A673 (cell line): ENCODE data around the gene ZNF205. TPM values are rescaled to one million over a fixed set of nuclear protein-coding genes. Genes with fewer than 3 reads are reported as not detected.

Source experiments
- BruUV-seq: library from RNA; stranded (reverse); fragments of 400-500 nt; replicated peaks from 2 replicates; lab custom pipeline; 2021; lab: Mats Ljungman, UMichigan
- CTCF ChIA-PET: fragments of 300-600 bp; sonication (Branson Sonifier 250); formaldehyde crosslinking; loops from one replicate; lab custom pipeline; 2022; ENCODE audit warnings: antibody characterized with exemption; lab: Charles Lee
- POLR2A ChIA-PET: fragments of 300-600 bp; sonication (Branson Sonifier 250); formaldehyde crosslinking; loops from one replicate; lab custom pipeline; 2022; ENCODE audit warnings: antibody characterized with exemption; ENCODE audit not compliant: low non-redundant PET; lab: Charles Lee
- DNase-seq: peaks from one replicate; pipeline ENCODE4 v3.0.0-alpha.2; 2015; ENCODE audit warnings: low spot score
- H3K27ac ChIP-seq: fragments of 200-600 bp; sonication (generic); 2 replicates; pipeline ENCODE4 v1.5.1; 2016; ENCODE audit warnings: mixed run types, low read depth, mild to moderate bottlenecking, mixed read lengths, antibody characterized with exemption, low read length; ENCODE audit not compliant: poor library complexity, severe bottlenecking
- H3K27me3 ChIP-seq: fragments of 200-600 bp; sonication (generic); replicated peaks from 2 replicates; pipeline ENCODE4 v1.6.1; 2017; ENCODE audit warnings: mixed run types, low read depth, mild to moderate bottlenecking, mixed read lengths, antibody characterized with exemption, low read length; ENCODE audit not compliant: insufficient read depth, poor library complexity
- H3K36me3 ChIP-seq: fragments of 200-600 bp; sonication (generic); 2 replicates; pipeline ENCODE4 v1.6.1; 2016; ENCODE audit warnings: mixed run types, mild to moderate bottlenecking, mixed read lengths, antibody characterized with exemption, low read length; ENCODE audit not compliant: insufficient read depth, poor library complexity, severe bottlenecking
- H3K4me1 ChIP-seq: fragments of 200-600 bp; sonication (generic); 2 replicates; pipeline ENCODE4 v1.6.1; 2017; ENCODE audit warnings: mixed run types, mild to moderate bottlenecking, mixed read lengths, antibody characterized with exemption, low read length; ENCODE audit not compliant: insufficient read depth, poor library complexity, severe bottlenecking
- H3K4me3 ChIP-seq: fragments of 200-600 bp; sonication (generic); 2 replicates; pipeline ENCODE4 v1.5.1; 2016; ENCODE audit warnings: low read depth, mixed run types, mild to moderate bottlenecking, mixed read lengths, low read length; ENCODE audit not compliant: poor library complexity, severe bottlenecking
- H3K9me3 ChIP-seq: fragments of 200-600 bp; sonication (generic); 2 replicates; pipeline ENCODE4 v1.6.1; 2016; ENCODE audit warnings: mixed run types, low read depth, mild to moderate bottlenecking, mixed read lengths, antibody characterized with exemption, low read length; ENCODE audit not compliant: poor library complexity, severe bottlenecking
- EZH2 ChIP-seq: fragments of 200-600 bp; sonication (generic); IDR thresholded peaks from 2 replicates; pipeline ENCODE4 v1.6.1; 2017; ENCODE audit warnings: borderline replicate concordance, low read depth, mild to moderate bottlenecking, mixed read lengths, antibody characterized with exemption, low read length; ENCODE audit not compliant: poor library complexity, severe bottlenecking
- intact Hi-C: fragments of 100-400 bp; cut with micrococcal nuclease; formaldehyde crosslinking; loops from one replicate; pipeline ENCODE4 v1.10.0; 2022; ENCODE audit not compliant: unreplicated experiment
- total RNA-seq: library from RNA; stranded (reverse); gene quantifications from 2 replicates; pipeline ENCODE4 v1.2.3, GENCODE V29; 2021
- TF ChIP-seq, protein P1 (sequence below): fragments of 300-800, 200-600 bp; sonication (generic); conservative IDR thresholded peaks from 2 replicates; pipeline ENCODE4 v1.5.1; 2017; ENCODE audit warnings: low read depth, mild to moderate bottlenecking, antibody characterized with exemption, low read length, moderate library complexity, mixed read lengths

ZNF205 gene
- total RNA-seq, 1 experiment from 2014 or later, result 19.0 TPM

- peak; percentile 98 for DNase-seq
- Histone ChIP-seq H3K27ac (peak overlapping the region; percentile 70), H3K4me1 (no peaks in the 10 kb centered on the region), H3K9me3 (no peaks in the 10 kb centered on the region), H3K27me3 (no peaks in the 10 kb centered on the region), H3K4me3 (peak overlapping the region; percentile 63), H3K36me3 (no peaks in the 10 kb centered on the region)
- intact Hi-C loops, result loop anchor here (2.0 to 10.0 kb wide), 2 partner anchors 38 to 96 kb away; partner anchors contain the start of gene OR1F1
- TSS peak; percentile 98 for BruUV-seq
- CTCF ChIA-PET, result interaction anchor here (0.6 to 1.5 kb wide), 5 partner anchors 16 to 293 kb away, joined by 3 to 15 read pairs (median 5); partner anchors contain the start of gene ZNF213
- POLR2A ChIA-PET, result interaction anchor here (0.5 to 0.9 kb wide), 4 partner anchors 31 to 250 kb away, joined by 3 to 7 read pairs (median 4); partner anchors contain the start of genes ZNF174 and ZSCAN32
- TF ChIP-seq, protein P1, sequence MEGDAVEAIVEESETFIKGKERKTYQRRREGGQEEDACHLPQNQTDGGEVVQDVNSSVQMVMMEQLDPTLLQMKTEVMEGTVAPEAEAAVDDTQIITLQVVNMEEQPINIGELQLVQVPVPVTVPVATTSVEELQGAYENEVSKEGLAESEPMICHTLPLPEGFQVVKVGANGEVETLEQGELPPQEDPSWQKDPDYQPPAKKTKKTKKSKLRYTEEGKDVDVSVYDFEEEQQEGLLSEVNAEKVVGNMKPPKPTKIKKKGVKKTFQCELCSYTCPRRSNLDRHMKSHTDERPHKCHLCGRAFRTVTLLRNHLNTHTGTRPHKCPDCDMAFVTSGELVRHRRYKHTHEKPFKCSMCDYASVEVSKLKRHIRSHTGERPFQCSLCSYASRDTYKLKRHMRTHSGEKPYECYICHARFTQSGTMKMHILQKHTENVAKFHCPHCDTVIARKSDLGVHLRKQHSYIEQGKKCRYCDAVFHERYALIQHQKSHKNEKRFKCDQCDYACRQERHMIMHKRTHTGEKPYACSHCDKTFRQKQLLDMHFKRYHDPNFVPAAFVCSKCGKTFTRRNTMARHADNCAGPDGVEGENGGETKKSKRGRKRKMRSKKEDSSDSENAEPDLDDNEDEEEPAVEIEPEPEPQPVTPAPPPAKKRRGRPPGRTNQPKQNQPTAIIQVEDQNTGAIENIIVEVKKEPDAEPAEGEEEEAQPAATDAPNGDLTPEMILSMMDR, result no peak
- TF ChIP-seq EZH2, result no peak
These were observed 38.2 kb downstream of the ZNF205 start for GRCh38 chr16:3150346-3151218.

GRCh38 chr16:3152027-3152276 is 39.6 kb downstream of the ZNF205 start:
- no peaks in the 10 kb centered on the region for H3K36me3 ChIP-seq
- no peaks in the 10 kb centered on the region for H3K4me1 ChIP-seq
- H3K4me3 ChIP-seq, result peak overlapping the region; percentile 63
- no peak for TF ChIP-seq EZH2
- TF ChIP-seq, protein P1, result no peak
- no TSS peak for BruUV-seq
- H3K9me3 ChIP-seq, result no peaks in the 10 kb centered on the region
- POLR2A ChIA-PET, result no interaction called here
- CTCF ChIA-PET, result no interaction called here
- no peaks in the 10 kb centered on the region for H3K27me3 ChIP-seq
- intact Hi-C loops, result loop anchor here (10.0 kb wide), 1 partner anchor 97 kb away; no protein-coding TSS in a partner anchor
- no peak overlapping the region for H3K27ac ChIP-seq
- DNase-seq, result peak; percentile 76

DNA sequence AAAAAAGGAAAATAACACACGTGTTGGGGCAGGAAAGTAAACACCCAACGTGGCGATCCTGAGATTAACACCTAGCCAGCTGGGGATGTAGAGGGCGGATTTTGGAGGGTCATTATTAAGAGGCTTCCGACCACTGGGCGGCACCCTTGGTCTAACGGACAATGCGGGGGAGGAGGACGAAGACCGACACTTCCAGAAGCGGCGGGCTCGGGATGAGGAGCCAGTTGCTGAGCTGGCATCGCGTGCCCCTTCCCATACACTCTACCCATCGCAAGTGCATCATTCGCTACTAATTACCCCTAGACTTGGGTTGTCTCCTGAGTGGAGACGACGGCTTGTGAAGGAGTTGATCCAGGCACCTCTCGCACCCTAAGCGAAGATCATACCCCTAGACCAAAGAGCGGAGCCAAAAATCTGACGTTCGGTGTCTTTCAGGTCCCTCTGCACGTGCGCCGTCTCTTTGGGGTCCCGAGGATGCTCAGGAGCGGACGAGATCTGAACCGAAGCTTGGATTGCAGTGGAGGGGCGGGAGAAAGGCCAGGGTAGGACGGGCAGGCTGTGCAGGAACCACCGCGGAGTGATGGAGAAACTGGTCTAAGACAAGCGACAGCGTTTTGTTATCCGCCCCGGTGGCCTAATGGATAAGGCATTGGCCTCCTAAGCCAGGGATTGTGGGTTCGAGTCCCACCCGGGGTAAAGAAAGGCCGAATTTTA is 40.0 kb downstream of the ZNF205 start:
- peak; percentile 96 for DNase-seq
- ChIA-PET CTCF (no interaction called here), POLR2A (no interaction called here)
- Histone ChIP-seq H3K27me3 (no peaks in the 10 kb centered on the region), H3K27ac (no peak overlapping the region), H3K4me3 (peak overlapping the region; percentile 63), H3K4me1 (no peaks in the 10 kb centered on the region), H3K9me3 (no peaks in the 10 kb centered on the region), H3K36me3 (no peaks in the 10 kb centered on the region)
- no TSS peak for BruUV-seq
- intact Hi-C loops, result loop anchor here (10.0 kb wide), 1 partner anchor 98 kb away; no protein-coding TSS in a partner anchor
- no peak for TF ChIP-seq EZH2
- TF ChIP-seq, protein P1, result peak; percentile 48
